ENCODE measurements around the gene DSC1.
A peak's percentile ranks its signal among the peaks of the same experiment; 100 is the strongest.
"Not testable (repeated sequence)": the region's sequence is repeated elsewhere in the genome, so short reads cannot be mapped to it uniquely, and the experiment has no call there.

The DSC1 gene

DNA sequence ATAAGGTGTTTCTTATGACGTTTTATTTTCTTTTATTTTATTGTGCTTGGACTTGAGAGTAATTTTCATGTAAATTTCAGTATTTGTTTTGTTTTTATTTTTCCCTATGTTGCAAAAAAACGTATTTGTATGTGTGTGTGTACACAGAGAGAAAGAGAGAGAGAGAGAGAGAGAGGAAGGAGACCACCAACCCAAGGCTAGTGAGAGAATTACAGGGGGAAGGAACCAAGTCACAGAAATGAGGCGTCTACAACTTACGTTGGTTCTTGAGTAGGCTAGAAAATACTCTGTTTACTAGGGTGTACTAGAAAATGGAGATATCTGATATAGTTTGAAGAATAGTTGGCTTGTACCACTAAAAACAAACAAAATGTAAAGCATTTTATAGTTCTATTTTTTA lies 7.7 kb upstream of the DSC1 start:
- FAIRE-seq, result no peak

DNA sequence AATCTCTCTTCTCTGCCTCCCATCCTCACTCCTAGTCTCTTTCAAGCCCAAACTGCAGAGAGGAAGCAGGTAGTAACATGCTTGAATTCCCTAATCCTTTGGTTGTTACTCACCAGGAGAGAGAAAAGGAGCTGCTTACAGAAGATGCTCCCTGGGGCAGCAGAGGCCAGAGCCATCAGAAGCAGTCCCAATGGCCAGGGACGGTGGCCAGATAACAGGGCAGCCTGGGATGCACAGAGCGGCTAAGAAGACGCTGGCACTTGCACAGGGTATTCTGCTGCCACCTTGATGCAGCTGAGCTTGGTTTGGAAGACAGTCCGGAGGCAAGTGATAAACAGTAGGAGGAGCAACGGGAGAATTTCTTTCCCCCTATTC lies 250 bp downstream of the DSC1 start:
- FAIRE-seq, result no peak

DNA sequence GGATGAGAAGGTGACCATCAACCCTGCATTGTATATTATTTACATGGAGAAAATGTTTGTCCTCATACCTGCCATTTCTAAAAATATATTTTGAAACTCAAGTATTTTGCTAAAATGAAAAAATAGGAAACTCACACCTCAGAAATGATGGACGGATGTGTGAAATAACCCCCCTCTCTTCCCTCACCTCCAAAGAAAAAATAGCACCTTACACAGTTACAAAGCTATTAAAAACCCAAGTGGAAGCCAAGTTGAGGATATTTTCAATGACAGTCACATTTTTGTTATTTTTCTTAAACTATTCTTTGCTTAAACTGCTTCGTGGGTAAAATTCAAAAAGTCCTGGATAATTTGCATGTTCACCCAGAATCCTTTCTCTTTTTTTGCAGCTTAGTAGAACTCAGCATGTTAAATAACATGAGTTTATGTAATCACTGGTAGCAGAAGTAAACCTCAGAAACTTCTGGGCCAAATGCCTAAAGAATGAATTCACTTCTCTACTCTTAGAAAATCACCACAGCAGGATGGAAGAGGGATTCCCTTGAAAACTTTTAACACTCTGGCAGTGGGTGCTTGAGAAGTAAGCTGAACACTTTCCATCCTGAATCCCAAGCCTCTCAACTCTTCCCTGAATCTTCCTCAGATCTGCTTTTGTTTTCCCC lies 768 bp downstream of the DSC1 start:
- no peak for FAIRE-seq

DNA sequence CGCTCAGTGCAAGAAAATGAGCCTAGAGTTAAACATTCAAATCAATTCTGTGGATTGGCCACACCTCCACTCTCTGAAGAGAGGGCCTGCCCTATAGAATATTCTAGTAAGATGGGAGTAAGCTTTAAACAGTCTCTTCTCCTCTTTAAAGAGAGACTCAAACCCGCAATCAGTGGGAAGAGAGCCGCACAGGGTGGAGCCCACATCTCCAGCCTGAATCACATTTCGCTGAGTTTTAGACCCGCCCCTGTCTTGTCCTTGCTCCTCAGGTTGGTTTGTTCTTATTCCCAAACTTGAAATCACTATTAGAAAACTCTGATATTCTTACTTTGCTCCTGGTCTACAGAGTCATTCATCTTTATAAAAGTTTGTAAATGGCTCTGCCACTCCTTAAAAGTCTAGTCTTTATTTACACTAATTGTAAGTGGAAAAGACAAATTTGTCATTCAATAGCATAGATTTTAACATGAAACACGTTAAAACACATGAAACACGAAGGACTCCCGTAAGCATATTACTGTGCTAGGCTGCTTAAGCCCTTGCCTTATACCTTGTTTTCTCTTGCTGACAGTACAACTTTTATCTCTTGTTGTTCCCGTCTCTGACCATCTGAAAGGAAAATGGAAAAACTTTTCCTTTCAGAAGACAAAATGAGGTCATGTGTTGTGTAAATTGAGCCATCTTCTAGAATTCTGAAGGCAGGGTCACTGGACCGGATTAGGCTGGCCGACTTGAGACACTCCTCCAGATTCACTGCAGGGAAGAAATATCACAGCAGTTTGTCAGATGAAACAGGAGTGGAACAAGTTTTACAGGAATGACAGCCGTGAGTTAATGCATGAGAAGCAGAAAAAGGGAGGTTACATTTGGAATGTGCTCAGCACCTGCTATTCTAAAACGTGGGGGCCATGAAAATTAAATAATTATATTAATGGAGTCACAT lies 5.6 kb downstream of the DSC1 start:
- no peak for FAIRE-seq

DNA sequence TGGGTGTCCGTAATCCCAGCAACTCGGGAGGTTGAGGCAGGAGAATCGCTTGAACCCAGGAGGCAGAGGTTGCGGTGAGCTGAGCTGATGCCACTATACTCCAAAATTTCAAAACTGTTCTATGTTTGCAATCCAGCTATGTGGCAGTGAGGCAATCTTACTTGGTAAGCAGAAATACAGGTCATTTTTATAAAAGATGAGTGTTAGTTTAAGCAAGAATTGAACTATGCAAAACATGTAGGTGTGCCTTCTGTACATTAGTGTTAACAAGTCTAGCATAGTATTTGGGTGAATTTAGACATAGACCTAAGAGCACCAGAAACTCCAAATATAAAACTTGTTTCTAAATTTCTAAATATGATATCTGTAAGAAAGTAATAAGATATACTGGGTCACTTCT lies 7.2 kb downstream of the DSC1 start:
- FAIRE-seq, result no peak

DNA sequence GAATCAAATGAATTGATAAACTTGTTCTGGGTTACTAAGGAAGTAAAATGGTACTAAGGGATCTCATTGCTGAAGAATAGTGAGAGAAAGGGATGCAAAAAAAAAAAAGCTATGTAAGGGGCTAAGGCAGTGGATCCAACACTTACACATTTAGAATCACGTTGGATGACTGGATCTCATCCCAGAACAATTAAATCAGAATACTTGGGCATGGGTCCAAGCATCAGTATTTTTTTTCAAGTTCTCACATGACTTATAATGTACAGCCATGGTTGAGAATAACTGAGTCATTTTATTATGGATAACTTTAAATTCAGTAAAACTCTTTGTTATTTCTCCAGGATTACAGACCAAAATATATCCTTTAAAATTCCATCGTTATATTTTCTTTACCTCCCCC lies 8.5 kb downstream of the DSC1 start:
- no peak for FAIRE-seq

DNA sequence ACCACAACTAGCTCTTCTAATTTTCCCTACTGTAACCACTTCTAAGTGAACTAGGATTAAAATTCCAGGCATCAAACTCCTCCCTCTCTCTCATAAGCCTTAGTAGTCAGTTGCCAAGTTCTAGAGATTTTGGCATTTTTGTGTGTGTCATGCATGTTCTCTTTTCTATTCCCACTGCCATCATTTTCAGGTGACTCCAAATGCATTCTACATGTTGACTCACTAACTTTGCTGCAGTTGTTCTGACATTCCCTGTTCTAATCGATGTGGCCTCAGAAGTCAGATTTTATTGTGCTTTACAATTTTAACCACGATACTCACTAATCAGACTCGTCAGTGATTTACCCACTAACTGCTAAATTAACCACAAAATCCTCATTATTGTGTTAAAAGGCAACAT lies 13.3 kb downstream of the DSC1 start:
- FAIRE-seq, result no peak

DNA sequence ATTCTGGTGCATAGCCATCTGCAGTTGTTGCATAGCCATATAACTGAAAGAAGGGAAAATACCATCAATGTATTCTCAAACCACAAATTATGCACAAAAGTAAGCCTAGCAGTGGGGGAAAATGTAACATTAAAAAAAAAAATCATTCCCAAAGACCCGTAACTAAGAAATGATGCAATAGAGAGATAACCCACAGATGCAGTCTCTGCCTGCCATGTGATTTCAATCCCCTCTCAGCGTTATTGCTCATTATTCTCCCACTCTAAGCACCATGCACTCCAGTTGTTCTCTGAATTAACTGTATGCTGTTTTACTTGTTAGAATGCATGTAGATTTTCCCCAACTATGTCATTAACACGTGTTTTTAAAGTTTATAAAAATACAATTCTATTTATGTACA lies 14.1 kb downstream of the DSC1 start:
- FAIRE-seq, result no peak

DNA sequence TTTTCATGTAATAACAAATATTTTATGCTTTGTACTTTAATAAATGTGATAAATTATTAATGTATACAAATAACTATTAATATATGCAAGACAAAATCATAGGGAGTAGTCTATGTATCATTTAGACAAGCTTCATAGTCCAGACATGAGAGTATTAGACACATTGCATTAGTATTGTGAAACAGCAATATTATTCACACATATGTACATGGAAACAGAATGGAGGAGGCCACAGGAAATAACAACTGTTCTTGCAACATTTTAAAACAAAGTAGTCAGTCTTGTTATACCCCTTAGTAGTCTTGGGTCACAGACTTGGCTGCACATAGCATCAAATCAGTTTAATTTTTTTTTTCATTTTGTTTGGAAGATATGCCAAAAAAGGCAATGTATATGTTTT lies 15.8 kb downstream of the DSC1 start:
- FAIRE-seq, result no peak

DNA sequence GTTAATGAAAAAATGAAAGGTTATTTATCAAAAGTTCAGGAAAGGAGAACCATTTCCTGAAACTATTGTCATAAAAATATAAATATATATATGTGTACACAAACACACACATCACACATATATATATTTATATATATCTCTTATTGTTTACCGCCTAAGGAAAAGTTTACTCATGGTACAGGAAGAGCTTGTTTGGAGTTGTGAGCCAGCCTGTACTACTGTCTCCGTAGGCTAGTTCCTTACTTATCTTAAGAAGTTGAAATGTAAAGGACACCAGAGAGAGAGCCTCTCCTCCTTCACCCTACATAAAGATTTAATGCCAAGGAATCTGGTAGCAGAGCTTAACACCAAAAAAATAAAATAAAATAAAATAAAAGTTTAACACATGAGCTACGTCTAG lies 19.6 kb downstream of the DSC1 start:
- no peak for FAIRE-seq

DNA sequence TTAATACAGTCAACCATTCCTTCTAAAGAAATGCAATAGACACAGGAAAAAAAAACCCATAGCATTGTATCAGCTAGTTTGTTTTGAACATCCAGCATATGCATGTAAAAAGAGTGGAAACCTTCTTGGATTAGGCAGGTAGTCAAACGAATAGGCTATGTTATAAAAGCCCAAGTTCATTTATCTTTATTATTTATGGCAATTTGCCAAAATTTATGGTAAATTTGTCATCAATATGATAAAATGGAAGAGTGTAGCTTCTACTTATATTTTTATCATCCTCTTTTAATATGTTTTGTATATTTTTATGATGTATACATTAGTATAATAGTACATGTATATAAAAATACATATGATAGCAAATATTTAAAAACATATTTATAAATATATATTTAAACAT lies 23.9 kb downstream of the DSC1 start:
- peak; percentile 41 for FAIRE-seq

DNA sequence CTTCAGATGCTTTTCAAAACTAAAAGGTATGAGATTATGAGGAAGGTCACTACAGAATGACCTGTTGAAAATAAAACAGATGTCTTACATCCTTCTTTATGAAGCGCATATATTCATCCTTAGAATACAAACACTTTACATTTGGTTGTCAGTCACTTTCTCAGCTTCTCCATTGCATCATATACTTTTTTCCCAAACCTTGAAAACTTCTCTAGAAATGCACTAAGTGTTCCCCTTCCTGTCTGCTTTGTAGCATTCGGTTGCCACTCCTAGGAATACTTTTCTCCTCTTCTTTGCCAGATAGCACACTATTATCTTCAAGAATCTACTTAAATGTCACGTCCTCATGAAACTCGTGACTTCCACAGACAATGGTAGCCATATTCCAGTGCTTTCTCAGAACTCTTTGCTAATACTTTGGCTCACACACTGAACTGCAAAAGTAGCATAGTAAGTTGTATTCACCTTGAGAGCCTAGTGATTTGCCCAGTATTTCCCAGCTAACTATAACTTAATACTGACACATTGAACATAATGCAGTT lies 27.6 kb downstream of the DSC1 start:
- no peak for FAIRE-seq

DNA sequence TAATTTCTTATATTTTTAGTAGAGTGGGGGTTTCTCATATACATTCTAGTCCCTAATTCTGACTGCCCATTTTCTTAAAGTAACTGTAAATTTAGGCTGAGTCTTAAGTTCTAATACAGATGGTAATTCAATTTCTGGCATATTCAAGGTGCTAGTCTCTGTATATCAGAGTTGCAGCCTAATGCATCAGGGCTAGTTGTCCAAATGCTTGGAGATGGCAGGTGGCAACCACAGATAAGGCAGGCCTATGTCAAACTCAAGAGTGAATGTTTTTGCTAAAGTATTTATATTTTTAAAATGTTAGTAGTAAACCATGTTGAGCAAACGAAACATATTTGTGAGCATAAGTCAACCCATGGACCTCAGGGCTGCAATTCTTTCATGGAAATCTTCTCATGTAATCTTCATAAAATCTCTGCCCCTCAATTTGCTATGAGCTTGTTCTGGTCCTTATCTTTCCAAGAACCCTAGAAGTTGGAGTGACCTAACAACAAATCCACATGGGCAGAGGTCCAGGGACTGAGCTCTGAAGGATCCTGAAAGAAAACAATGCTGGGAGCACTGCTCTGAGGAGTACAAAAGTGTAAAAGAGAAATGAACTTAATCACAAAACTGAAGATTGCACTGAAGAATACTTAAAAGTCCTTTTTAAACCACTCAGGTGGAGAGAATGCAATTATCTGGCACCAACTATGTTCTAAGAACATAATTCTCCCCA lies 33.1 kb downstream of the DSC1 start:
- FAIRE-seq, result no peak

DNA sequence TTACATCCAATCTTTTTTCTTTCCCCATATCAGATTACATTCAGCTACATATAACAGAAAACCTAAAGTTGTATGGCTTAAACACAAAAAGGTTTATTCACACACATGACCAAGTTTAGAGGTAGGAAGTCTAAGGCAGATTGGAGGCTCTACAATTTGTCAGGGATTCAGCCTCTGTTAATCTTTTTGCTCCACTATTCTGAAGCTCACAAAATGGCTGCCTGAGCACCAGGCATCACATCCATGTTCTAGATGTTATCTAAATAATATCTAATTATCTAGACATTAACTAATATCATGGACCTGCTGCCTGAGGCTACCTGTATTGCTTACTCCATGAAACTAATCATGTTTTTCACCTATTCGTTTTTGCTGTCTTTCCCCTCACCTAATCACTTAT lies 36.8 kb downstream of the DSC1 start:
- FAIRE-seq, result no peak

DNA sequence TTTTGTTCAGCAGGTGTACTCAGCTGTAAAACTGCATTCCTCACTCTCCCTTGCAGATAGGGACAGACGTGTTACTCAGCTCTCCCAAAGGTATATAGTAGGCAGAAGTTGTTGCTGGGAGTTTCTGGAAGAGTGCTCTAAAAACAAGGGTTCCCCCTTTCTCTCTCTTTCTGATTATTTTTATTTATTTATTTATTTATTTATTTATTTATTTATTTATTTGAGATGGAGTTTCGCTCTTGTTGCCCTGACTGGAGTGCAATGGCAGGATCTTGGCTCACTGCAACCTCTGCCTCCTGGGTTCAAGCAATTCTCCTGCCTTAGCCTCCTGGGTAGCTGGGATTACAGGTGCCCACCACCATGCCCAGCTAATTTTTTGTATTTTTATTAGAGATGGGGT lies 39.5 kb downstream of the DSC1 start:
- not testable (repeated sequence) for FAIRE-seq

DNA sequence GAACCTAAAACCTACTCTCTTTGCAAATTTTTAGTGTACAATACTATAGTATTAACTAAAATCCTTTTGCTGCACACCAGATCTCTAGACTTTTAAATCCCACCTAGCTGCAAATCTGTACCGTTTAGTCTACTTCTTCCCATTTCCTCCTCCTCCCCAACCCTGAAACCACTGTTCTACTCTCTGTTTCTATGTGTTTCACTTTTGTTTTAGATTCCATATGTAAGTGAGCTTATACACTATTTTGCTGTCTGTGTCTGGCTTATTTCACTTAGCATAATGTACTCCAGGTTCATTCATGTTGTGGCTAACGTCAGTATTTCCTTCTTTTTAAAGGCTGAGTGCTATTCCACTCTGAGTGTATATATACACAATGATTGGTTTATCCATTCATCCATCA lies 42.1 kb downstream of the DSC1 start:
- FAIRE-seq, result no peak

DNA sequence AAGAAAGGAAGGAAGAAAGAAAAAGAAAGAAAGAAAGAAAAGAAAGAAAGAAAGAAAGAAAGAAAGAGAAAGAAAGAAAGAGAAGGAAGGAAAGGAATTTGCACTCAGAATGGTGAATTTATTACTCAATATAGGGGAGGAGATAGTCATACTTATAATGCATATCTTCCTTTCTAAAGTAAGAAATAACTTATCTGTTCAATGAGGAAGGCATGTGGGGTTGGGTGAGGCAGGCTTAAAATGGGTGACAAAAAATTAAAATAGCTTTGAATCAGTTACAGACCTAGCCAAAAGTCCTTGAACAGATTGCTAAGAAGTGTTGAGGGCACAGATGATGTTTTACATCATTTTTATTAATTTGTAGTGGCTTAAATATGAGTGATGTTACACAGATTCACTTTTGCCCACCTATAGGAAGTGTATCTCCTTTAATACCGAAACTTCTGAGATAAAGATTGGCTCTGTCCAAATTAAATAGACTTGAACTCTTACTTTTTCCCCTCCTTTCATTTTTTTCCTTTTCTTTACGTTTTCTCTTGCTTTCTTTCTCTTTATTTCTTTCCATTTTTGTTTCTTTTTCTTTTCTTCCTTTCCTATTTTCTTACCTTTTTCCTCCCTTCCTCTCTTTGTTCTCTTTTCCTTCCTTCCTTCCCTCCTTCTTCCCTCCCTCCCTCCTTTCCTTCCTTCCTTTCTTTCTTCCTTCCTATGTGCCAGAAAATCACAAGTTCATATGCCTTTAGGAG lies 45.6 kb downstream of the DSC1 start:
- FAIRE-seq, result no peak

DNA sequence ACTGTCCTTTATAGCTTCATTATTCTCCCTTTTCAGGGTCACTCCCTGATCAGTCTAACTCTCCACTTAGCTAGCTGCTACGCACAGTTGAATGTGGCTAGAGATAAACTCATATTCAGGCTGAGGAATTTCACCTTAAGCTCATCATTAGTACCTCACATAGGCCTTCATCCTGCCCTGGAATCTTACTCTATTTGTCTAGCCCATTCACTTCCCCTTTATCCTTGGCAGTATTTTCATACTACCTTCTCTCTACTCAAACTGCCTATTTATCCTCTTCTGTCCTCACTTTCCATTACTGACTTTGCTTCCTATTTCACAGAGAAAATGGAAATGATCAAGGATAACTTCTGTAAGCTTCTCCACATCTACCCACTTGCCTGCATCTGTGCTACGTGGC lies 49.9 kb downstream of the DSC1 start:
- no peak for FAIRE-seq

DNA sequence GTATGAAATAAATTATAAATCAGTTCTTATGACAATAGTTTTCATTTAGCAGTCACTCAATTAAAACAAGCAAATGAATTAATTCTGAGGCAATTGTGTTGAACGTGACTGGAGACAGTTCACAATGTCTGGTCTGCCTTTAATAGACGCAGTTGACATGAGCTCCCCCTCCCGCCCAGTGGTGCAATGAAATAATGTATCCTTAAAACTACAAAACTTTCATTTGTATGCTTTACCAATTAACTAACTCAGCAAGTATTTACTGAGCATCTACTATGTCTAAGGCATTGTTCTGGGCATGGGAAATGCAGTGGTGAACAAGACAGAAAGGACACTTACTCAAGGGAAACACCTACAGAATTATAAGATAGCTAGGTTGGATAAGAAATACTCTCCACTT lies 56.9 kb downstream of the DSC1 start:
- no peak for FAIRE-seq

DNA sequence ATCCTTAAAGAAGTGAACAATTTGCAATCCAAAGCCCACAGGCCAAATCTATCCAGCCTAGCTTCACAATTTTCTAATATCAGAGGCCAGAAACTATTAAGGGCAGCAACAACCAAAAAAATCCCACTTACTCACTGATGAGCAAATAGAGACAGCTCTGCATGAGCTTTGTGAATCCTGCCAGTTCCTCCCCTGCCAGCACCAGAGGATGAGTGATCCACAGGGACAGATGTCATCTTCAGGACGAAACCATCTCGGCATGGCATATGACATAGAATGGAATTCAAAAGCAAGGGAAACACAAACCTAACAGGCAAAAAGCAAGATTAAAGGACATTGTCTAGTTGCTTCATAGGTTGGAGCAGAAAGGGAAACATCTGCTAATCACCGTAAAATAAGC lies 58.2 kb downstream of the DSC1 start:
- FAIRE-seq, result no peak

DNA sequence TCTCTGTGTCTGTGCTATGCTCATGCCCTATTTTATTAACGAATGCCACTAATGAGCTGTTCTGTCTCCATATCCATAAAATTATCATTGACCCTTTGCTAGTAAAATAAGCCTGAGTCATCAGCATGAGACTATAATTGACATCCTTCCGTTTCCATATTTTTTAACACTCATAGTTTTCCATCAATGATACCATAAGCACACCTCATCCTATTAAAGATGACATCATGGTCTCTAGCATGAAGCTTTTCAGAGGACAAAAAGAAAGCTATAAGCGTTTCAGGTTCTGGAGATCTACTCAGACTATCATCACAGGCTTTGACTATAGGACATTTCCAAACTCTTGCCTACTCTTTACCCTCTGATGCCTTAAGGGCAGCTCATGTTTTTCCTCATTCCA lies 59.2 kb downstream of the DSC1 start:
- no peak for FAIRE-seq

DNA sequence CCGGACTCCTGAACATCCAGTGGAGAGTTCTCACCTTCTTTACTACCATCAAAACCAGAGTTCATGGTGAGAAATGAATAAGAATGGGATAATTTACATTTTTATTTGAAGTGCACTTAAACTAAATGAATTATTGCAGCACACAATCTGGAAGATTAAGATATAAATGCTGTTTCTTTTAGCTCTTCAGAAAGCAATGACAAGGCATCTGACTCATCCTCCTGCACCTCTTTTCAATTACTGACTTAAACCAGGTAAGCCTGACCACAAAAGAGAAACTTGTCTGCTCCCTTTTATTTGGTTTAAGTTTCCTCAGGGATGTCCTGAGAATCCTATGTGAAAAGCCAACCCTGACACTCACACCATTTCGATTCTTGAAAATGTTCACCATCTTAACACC lies 59.7 kb downstream of the DSC1 start:
- no peak for FAIRE-seq
